Uterus (tissue), 4 donors: Measurements from ENCODE around the gene TUBB3. TPM values are rescaled to one million over a fixed set of nuclear protein-coding genes. Genes with fewer than 3 reads are reported as not detected.

Experiments
- DNase-seq, 2 donors: peaks; one replicate each; pipeline ENCODE4 v3.0.0-alpha.2; 2019 to 2020
- H3K27ac ChIP-seq, 2 donors: fragments of 200-600 bp; sonication (generic); 1 replicate in 1 of 2; 2 replicates in 1 of 2; pipeline ENCODE4 v1.5.1; 2016 to 2018
- H3K27me3 ChIP-seq, 2 donors: fragments of 200-600 bp; sonication (generic); one replicate each; pipeline ENCODE4 v1.5.1; 2018 to 2019; ENCODE audit warnings: control low read depth in 1 of 2
- H3K36me3 ChIP-seq, 2 donors: fragments of 200-600 bp; sonication (generic); one replicate each; pipeline ENCODE4 v1.5.1; 2019; ENCODE audit warnings: control low read depth in 1 of 2
- H3K4me1 ChIP-seq, 2 donors: fragments of 200-600 bp; sonication (generic); one replicate each; pipeline ENCODE4 v1.5.1; 2018 to 2019; ENCODE audit warnings: control low read depth in 1 of 2
- H3K4me3 ChIP-seq, 2 donors: fragments of 200-600 bp; sonication (generic); 1 replicate in 1 of 2; 2 replicates in 1 of 2; pipeline ENCODE4 v1.5.1; 2018 to 2019; ENCODE audit warnings: mild to moderate bottlenecking in 1 of 2
- H3K9me3 ChIP-seq, 2 donors: fragments of 200-600 bp; sonication (generic); one replicate each; pipeline ENCODE4 v1.5.1; 2019; ENCODE audit warnings: control low read depth in 1 of 2
- POLR2A ChIP-seq, 2 donors: fragments of 450-650 bp; IDR thresholded peaks; one replicate each; pipeline ENCODE4 v1.6.1; 2016; ENCODE audit warnings: antibody characterized with exemption in 2 of 2, mild to moderate bottlenecking in 1 of 2, moderate library complexity in 1 of 2
- intact Hi-C: fragments of 100-400 bp; cut with DNase I; formaldehyde crosslinking; loops from one replicate; pipeline ENCODE4 v1.15.1; 2023; ENCODE audit warnings: low total_unique reads
- total RNA-seq, 4 donors: library from RNA; depleted of rRNA in 3 of 4; stranded (reverse); fragments of >200 nt in 3 of 4; gene quantifications; one replicate each; pipeline versions ENCODE4 v1.1.0 to v1.2.4, GENCODE V29; 2014 to 2023
- TF ChIP-seq, protein P1 (sequence below), 4 experiments: fragments of 200-600 bp in 2 of 4; fragments of 450-650 bp in 2 of 4; sonication (generic) in 2 of 4; IDR thresholded peaks; one replicate each; pipeline ENCODE4 v1.5.1; 2016 to 2019; ENCODE audit warnings: antibody characterized with exemption in 4 of 4, mild to moderate bottlenecking in 2 of 4, moderate library complexity in 1 of 4
- donor health status: DM: yes; HTN: yes; CAD: no.

TUBB3 gene
- total RNA-seq, 4 donors from 2014 or later, result 0.88 to 28.6 TPM; not detected in 2

DNA sequence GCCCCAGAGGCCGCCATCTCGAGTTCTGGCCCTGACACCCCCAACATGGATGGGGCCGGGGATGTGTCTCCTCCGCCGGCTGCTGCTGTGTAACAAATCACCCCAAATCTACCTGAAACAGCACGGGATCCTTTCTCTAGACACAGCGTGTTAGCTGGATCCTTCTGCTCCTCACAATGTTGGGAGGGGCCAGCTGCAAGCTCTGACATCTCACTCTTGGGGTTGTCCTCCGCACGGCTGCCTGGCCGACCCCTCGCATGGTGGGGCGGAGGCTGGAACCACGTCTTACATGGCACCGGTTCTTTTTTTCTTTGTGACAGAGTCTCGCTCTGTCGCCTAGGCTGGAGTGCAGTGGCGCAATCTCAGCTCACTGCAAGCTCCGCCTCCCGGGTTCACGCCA is 13.8 kb downstream of the TUBB3 start:
- no peak for TF ChIP-seq POLR2A (IDR thresholded peaks at IDR 0.05)
- TF ChIP-seq, protein P1, sequence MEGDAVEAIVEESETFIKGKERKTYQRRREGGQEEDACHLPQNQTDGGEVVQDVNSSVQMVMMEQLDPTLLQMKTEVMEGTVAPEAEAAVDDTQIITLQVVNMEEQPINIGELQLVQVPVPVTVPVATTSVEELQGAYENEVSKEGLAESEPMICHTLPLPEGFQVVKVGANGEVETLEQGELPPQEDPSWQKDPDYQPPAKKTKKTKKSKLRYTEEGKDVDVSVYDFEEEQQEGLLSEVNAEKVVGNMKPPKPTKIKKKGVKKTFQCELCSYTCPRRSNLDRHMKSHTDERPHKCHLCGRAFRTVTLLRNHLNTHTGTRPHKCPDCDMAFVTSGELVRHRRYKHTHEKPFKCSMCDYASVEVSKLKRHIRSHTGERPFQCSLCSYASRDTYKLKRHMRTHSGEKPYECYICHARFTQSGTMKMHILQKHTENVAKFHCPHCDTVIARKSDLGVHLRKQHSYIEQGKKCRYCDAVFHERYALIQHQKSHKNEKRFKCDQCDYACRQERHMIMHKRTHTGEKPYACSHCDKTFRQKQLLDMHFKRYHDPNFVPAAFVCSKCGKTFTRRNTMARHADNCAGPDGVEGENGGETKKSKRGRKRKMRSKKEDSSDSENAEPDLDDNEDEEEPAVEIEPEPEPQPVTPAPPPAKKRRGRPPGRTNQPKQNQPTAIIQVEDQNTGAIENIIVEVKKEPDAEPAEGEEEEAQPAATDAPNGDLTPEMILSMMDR (IDR thresholded peaks at IDR 0.05), result no peak
- intact Hi-C loops, result no loop called here

DNA sequence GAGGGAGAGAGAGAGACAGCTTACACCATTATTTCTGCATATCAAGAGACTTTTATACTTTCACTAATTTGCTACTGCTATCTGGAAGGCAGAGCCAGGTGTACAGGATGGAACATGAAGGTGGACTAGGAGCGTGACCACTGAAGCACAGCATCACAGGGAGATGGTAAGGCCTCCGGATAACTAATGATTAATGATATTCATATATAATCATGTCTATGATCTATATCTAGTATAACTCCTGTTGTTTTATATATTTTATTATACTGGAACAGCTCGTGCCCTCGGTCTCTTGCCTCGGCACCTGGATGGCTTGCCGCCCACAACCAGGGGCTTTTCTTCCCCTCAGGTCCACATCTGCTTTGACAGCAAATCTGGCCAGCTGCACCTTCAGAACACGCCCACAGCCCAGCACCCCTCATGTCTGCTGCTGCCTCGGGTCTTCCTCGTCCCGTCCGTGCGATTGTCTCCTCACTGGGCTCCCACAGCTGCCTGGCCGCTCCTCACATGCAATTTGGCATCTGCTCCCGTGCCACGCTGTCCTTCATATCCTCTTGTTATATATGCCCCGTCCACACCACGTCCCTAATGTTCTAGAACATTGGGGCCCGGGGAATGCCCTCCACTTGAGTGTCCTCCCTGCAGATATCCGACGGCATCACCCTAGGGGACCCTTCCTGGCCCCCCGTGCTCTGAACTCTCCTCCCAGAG is 15.2 kb downstream of the TUBB3 start:
- TF ChIP-seq, protein P1 (IDR thresholded peaks at IDR 0.05), result no peak
- TF ChIP-seq POLR2A (IDR thresholded peaks at IDR 0.05), result no peak
- intact Hi-C loops, result no loop called here
- Histone ChIP-seq H3K9me3 (no peaks in the 10 kb centered on the region), H3K4me1 (no peaks in the 10 kb centered on the region), H3K4me3 (no peak overlapping the region), H3K36me3 (no peaks in the 10 kb centered on the region), H3K27ac (no peak overlapping the region), H3K27me3 (no peaks in the 10 kb centered on the region)
- no peak for DNase-seq

More for the DNA sequence above, 13.8 kb downstream of the TUBB3 start:
- no peak for DNase-seq
- H3K9me3 ChIP-seq, result no peaks in the 10 kb centered on the region
- H3K4me1 ChIP-seq, result no peaks in the 10 kb centered on the region
- H3K27ac ChIP-seq, result no peak overlapping the region
- H3K27me3 ChIP-seq, result no peaks in the 10 kb centered on the region
- no peak overlapping the region for H3K4me3 ChIP-seq
- H3K36me3 ChIP-seq, result no peaks in the 10 kb centered on the region

GRCh38 chr16:89944773-89945172 is 21.6 kb downstream of the TUBB3 start:
- Histone ChIP-seq H3K9me3 (no peaks in the 10 kb centered on the region), H3K27ac (no peak overlapping the region), H3K36me3 (no peaks in the 10 kb centered on the region), H3K4me1 (peaks cover 0 to 7% of the 10 kb centered on the region in 2 donors), H3K4me3 (no peak overlapping the region), H3K27me3 (no peaks in the 10 kb centered on the region)
- DNase-seq, result no peak
- intact Hi-C loops, result loop anchor here (5.0 kb wide), 1 partner anchor 237 kb away; no protein-coding TSS in a partner anchor
- TF ChIP-seq, protein P1 (IDR thresholded peaks at IDR 0.05), result no peak
- TF ChIP-seq POLR2A (IDR thresholded peaks at IDR 0.05), result no peak

DNA sequence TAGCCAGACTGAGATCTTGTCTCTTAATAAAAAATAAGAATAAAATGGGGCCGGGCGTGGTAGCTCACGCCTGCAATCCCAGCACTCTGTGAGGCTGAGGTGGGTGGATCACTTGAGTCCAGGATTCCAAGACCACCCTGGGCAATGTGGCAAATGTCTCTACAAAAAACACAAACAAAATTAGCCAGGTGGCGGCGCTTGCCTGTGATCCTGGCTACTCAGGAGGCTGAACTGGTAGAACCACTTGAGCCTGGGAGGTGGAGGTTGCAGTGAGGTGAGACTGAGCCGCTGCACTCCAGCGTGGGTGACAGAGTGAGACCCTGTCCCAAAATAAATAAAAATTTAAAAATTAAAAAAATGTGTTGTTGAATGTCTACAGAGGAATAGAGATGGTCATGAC is 22.5 kb downstream of the TUBB3 start:
- DNase-seq, result no peak
- TF ChIP-seq POLR2A (IDR thresholded peaks at IDR 0.05), result no peak
- TF ChIP-seq, protein P1 (IDR thresholded peaks at IDR 0.05), result no peak
- Histone ChIP-seq H3K9me3 (no peaks in the 10 kb centered on the region), H3K4me3 (no peak overlapping the region), H3K4me1 (peaks cover 0 to 9% of the 10 kb centered on the region in 2 donors), H3K36me3 (no peaks in the 10 kb centered on the region), H3K27ac (no peak overlapping the region), H3K27me3 (no peaks in the 10 kb centered on the region)
- intact Hi-C loops, result loop anchor here (5.0 kb wide), 1 partner anchor 238 kb away; no protein-coding TSS in a partner anchor

DNA sequence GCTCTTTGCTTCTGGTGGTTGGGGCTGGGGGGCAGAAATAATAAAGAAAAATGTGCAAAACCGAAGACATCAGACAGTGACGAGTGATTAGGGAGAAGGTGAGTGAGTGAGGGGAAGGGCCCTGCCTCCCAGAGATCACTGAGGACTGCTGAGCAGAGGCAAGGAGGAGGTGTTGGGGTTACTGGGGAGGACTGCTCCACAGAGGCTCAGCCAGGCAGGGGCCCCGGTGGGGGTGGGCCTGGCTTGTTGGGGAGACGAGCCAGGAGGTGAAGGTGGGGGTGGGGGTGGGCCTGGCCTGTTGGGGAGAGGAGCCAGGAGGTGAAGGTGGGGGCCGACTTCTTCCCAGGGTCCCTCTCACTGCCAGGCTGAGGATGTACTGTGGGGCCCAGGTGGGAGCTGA is 23.4 kb downstream of the TUBB3 start:
- DNase-seq, result no peak
- Histone ChIP-seq H3K4me1 (peaks cover 0 to 9% of the 10 kb centered on the region in 2 donors), H3K4me3 (no peak overlapping the region), H3K27me3 (no peaks in the 10 kb centered on the region), H3K27ac (no peak overlapping the region), H3K9me3 (no peaks in the 10 kb centered on the region), H3K36me3 (no peaks in the 10 kb centered on the region)
- TF ChIP-seq POLR2A (IDR thresholded peaks at IDR 0.05), result no peak
- TF ChIP-seq, protein P1 (IDR thresholded peaks at IDR 0.05), result no peak
- intact Hi-C loops, result loop anchor here (5.0 kb wide), 1 partner anchor 239 kb away; no protein-coding TSS in a partner anchor
